Cardiac fibroblast (primary cell): ENCODE measurements around the gene SYTL4.
A peak's percentile ranks its signal among the peaks of the same experiment; 100 is the strongest.

Experiments used
- DNase-seq, 2 donors: peaks; one replicate each; pipeline versions ENCODE4 v3.0.0 to v3.0.0-alpha.2; 2010; ENCODE audit warnings: low read depth in 2 of 2
- H3K4me3 ChIP-seq, 2 donors: replicated peaks in 1 of 2; 1 replicate in 1 of 2; 2 replicates in 1 of 2; pipeline ENCODE4 v1.5.1; 2011; ENCODE audit warnings: low read depth in 2 of 2, low read length in 2 of 2, mild to moderate bottlenecking in 2 of 2, moderate library complexity in 1 of 2
- CTCF ChIP-seq: IDR thresholded peaks from one replicate; pipeline ENCODE4 v1.5.1; 2011; ENCODE audit warnings: low read depth, mild to moderate bottlenecking, low read length, inconsistent platforms

The SYTL4 gene

DNA sequence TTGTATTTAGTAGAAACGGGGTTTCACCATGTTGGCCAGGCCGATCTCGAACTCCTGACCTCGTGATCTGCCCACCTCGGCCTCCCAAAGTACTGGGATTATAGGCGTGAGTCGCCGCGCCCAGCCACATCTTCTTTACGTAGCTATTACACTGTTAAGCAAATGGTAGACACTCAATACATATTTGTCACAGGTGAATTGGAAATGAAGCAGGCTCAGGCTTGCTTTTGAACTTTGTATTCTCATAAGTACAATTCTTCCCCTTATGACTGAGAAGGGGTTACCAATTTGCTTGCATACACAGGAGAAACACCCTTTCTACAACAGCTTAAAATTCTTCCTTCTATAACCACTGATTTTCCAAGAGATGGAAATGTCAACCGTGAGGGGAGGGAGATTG is 88.7 kb downstream of the SYTL4 start:
- DNase-seq, result no peak
- H3K4me3 ChIP-seq, result no peak overlapping the region
- TF ChIP-seq CTCF, result no peak

GRCh38 chrX:100642290-100642689 is 89.6 kb downstream of the SYTL4 start:
- no peak for DNase-seq
- no peak overlapping the region for H3K4me3 ChIP-seq
- TF ChIP-seq CTCF, result no peak

GRCh38 chrX:100636321-100636991 is 95.5 kb downstream of the SYTL4 start, which contains the start of gene TSPAN6:
Gene TSPAN6 (minus strand): TSS chrX:100636806. CDS start chrX:100636694, 112 bp downstream.
- TF ChIP-seq CTCF, result peak; percentile 52
- peak within 1 kb of the TSS; percentile 65 to 66 for H3K4me3 ChIP-seq
- peak; percentile 90 to 91 for DNase-seq

DNA sequence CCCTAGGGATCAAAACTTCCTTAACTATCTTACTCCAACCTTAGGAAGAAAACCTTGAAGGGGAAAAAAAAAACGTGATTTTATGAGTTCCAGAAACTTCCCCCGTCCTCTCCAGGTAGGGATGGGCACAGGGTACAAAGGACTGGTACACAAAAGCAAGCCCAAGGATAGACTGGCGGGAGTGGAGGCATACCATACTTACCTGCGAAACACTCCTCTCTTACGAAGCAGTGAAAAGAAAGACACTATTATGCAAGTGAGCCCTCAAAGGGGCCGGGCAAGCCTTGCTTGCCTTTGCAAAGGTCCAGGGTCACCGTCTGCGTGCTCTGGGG is 96.0 kb downstream of the SYTL4 start:
- DNase-seq, result no peak
- peak overlapping the region; percentile 65 to 66 for H3K4me3 ChIP-seq

GRCh38 chrX:100635040-100635439 is 96.9 kb downstream of the SYTL4 start:
- no peak overlapping the region for H3K4me3 ChIP-seq
- DNase-seq, result no peak
- TF ChIP-seq CTCF, result no peak

More for the DNA sequence above, 96.0 kb downstream of the SYTL4 start:
- no peak for TF ChIP-seq CTCF

GRCh38 chrX:100625985-100626491 is 105.9 kb downstream of the SYTL4 start:
- no peak for TF ChIP-seq CTCF
- no peak overlapping the region for H3K4me3 ChIP-seq
- no peak for DNase-seq
